Islet of Langerhans (tissue), 1 donor: ENCODE data around the gene RPF1.
"Not testable (repeated sequence)": the region's sequence is repeated elsewhere in the genome, so short reads cannot be mapped to it uniquely, and the experiment has no call there.

Experiments used
- FAIRE-seq: peaks from one replicate; lab custom pipeline; 2011; peaks lifted over from hg19 to GRCh38; lab: Jason Lieb, UNC

Gene RPF1

GRCh38 chr1:84492726-84493125 lies 13.7 kb downstream of the RPF1 start:
- no peak for FAIRE-seq

- no peak for FAIRE-seq
Measured at GRCh38 chr1:84493747-84494146, 14.7 kb downstream of the RPF1 start.

GRCh38 chr1:84496498-84496897 lies 17.4 kb downstream of the RPF1 start:
- no peak for FAIRE-seq

- peak; percentile 49 for FAIRE-seq
Measured at GRCh38 chr1:84497631-84498275, 18.7 kb downstream of the RPF1 start.

- no peak for FAIRE-seq
Measured at GRCh38 chr1:84502927-84503326, 23.9 kb downstream of the RPF1 start.

GRCh38 chr1:84504580-84505492 lies 25.8 kb downstream of the RPF1 start:
- peak; percentile 45 for FAIRE-seq

GRCh38 chr1:84505493-84506001 lies 26.5 kb downstream of the RPF1 start:
- FAIRE-seq, result no peak

- no peak for FAIRE-seq
Measured at GRCh38 chr1:84506002-84506728, 27.1 kb downstream of the RPF1 start, which contains the start of the genes GNG5 and SPATA1. Gene GNG5, minus strand, starts transcription at chr1:84506581. Its CDS starts 490 bp downstream, at chr1:84506091. Gene SPATA1, plus strand, starts transcription at chr1:84506386. Its CDS starts 9,974 bp downstream, at chr1:84516360.

GRCh38 chr1:84506729-84507453 lies 27.8 kb downstream of the RPF1 start:
- no peak for FAIRE-seq

GRCh38 chr1:84507887-84508286 lies 28.8 kb downstream of the RPF1 start:
- not testable (repeated sequence) for FAIRE-seq

GRCh38 chr1:84508510-84508909 lies 29.4 kb downstream of the RPF1 start:
- FAIRE-seq, result no peak

GRCh38 chr1:84509029-84509428 lies 30.0 kb downstream of the RPF1 start:
- FAIRE-seq, result no peak

- no peak for FAIRE-seq
Measured at GRCh38 chr1:84510165-84510564, 31.1 kb downstream of the RPF1 start.

GRCh38 chr1:84510668-84511067 lies 31.6 kb downstream of the RPF1 start:
- FAIRE-seq, result no peak

GRCh38 chr1:84524590-84524989 lies 45.5 kb downstream of the RPF1 start:
- no peak for FAIRE-seq

GRCh38 chr1:84525779-84526178 lies 46.7 kb downstream of the RPF1 start:
- peak; percentile 95 for FAIRE-seq

GRCh38 chr1:84538599-84538998 lies 59.5 kb downstream of the RPF1 start:
- no peak for FAIRE-seq

GRCh38 chr1:84539972-84540371 lies 60.9 kb downstream of the RPF1 start:
- peak; percentile 99 for FAIRE-seq

GRCh38 chr1:84540759-84541158 lies 61.7 kb downstream of the RPF1 start:
- peak; percentile 87 for FAIRE-seq

- no peak for FAIRE-seq
Measured at GRCh38 chr1:84541679-84542078, 62.6 kb downstream of the RPF1 start.
